HG03103 (cell line): ENCODE measurements around the gene KRTAP20-2.

Experiments used
- ATAC-seq: cut with Tn5 transposase; IDR thresholded peaks from one replicate; pipeline ENCODE4 v1.9.1; 2021; ENCODE audit warnings: low read depth; ENCODE audit not compliant: unreplicated experiment

KRTAP20-2 gene

DNA sequence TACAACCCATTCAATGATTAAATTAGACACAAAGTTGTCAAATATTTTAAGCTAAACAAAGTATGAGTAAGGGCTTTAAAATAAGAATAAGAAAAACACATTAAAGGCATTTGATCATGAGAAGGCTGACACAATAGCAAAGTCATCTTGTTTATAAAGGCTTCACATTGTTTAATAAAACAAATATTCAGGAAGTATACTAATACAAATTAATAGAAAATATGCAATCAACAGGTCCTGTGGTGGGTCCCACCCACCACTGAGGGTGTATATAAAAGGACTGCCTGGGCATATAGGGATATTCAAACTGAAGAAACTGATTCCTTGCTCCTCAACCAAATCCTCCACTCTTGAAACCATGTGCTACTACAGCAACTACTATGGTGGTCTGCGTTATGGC, at the start of gene KRTAP20-2:
Gene KRTAP20-2 (plus strand): TSS at position 301 of the 400 bp plus-strand sequence. CDS start 58 bp downstream, at position 359.
- no peak for ATAC-seq

DNA sequence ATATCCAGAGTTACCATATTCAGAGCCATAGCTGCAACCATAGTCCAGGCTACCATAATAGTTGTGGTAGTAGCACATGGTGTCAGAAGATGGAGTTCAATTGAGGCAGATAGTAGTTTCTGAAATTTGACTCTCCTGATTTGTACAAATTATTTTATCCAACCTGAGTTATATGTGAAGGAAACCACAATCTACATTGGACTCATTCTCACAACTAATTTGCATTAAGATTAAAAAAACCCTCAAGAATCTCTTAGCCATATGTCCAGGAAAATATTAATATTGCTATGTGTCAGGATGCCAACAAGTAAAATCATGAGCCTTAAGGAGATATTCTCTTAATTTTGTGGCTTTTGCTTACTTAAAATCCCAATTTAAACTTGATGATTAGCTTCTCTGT, 44.7 kb upstream of the KRTAP20-2 start, which contains the start of gene KRTAP22-2:
Gene KRTAP22-2 (minus strand): TSS at position 101 of the 400 bp plus-strand sequence.
- ATAC-seq: no peak

DNA sequence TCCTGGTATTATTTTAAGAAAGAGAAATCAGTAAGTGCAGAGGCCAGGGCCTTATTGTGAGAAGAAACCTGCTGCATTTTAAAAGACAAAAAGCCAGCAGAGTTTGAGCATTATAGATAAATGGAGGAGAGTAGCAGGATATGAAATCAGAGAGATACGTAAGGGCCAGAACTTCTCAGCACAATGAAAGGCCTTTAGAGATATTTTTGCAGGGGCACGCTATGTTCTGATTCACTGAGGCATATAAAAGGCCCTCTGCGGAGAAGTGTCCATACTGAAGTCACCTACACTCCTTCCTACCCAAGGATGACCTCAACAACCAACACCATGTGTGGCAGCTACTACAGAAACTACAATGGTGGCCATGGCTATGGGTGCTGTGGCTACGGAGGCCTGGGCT, 42.9 kb upstream of the KRTAP20-2 start, which contains the start of gene KRTAP6-3:
Gene KRTAP6-3 (plus strand): TSS at position 301 of the 400 bp plus-strand sequence. CDS start 6 bp downstream, at position 307.
- no peak for ATAC-seq

DNA sequence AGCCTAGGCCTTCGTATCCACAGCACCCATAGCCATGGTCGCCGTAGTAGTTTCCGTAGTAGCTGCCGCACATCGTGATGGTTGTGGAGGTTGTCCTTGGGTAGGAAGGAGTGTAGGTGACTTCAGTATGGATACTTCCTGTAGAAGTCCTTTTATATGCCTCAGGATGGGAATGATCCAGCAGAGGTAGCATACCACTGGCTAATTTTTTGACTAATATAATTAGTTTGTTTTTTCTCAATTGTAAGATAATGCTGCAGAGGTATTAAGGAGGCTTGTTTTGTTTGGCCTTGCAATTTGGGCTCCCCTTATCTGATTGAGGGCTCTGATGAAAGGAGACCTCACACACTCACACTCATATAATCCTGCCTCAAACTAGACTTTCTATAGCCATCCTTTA, 36.2 kb upstream of the KRTAP20-2 start, which contains the start of gene KRTAP6-2:
Gene KRTAP6-2 (minus strand): TSS at position 101 of the 400 bp plus-strand sequence. CDS start 28 bp downstream, at position 73.
- ATAC-seq: no peak

DNA sequence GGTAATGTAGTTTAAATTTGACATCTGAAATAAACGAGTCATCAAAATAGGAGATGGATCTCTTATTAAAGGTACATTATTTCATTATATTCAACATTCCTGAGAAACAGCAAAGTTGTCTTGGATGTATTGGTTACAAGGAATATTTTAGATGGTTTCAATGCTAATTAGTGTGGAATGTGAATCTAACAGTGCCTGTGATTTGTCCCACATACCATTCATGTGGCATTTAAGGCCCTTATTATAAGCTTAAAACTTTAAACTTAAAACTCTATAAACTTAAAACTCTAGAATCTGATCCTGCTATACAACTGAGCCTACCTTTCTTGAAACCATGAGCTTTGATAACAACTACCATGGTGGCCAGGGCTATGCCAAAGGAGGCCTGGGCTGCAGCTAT, 34.2 kb upstream of the KRTAP20-2 start, which contains the start of gene KRTAP22-1:
Gene KRTAP22-1 (plus strand): TSS at position 301 of the 400 bp plus-strand sequence.
- ATAC-seq: no peak

DNA sequence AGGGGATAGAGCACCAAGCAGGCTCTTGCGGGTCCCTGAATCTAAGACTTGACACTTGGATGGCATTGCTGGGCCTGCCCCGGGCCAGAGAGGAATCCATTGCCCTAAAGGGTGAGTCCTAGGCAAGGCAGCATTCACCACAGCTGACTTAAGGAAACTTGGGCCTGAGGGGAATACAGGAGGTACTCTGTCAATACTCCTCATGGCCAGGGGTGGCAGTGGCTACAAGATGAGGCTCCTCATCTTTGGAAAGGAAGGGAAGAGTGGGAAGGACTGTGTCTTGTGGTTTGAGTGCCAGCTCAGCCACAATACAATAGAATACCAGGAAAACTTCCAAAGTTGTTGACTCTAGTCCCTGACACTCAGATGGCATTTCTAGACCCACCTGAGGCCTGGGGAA, 29.0 kb upstream of the KRTAP20-2 start:
- ATAC-seq: no peak

DNA sequence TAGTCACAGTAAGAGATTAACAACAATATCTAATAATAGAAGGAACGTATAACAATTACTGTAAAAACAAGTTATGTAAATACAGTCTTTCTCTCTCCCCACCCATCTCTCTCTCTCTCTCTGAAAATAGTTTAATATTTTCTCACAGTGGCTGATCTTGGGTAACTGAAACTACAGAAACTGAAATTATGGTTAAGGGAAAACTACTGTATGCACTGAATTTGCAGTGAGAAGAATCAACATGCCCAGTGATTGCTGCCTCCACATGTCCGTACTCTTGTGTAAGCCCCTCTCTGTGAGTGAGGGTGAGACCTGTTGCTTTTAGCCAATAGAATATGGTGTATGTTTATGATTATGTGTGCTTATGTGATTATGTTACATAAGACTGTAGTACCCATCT, 22.9 kb upstream of the KRTAP20-2 start:
- no peak for ATAC-seq

DNA sequence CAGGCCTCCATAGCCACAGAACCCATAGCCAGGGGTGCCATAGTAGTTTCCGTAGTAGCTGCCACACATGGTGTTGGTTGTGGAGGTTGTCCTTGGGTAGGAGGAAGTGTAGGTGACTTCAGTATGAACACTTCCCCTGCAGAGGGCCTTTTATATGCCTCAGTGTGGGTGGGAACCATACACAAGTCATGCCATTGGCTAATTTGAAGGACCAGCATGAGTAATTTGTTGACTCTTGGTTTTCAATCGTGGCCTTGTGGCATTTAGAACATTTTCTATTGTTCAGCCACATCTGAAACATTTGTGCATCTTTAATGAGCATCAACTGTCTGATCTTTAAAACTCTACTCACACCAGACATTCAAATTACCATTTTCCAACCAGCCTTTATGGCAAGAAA, 21.2 kb upstream of the KRTAP20-2 start, which contains the start of gene KRTAP6-1:
Gene KRTAP6-1 (minus strand): TSS at position 95 of the 400 bp plus-strand sequence. CDS start 26 bp downstream, at position 69.
- no peak for ATAC-seq

DNA sequence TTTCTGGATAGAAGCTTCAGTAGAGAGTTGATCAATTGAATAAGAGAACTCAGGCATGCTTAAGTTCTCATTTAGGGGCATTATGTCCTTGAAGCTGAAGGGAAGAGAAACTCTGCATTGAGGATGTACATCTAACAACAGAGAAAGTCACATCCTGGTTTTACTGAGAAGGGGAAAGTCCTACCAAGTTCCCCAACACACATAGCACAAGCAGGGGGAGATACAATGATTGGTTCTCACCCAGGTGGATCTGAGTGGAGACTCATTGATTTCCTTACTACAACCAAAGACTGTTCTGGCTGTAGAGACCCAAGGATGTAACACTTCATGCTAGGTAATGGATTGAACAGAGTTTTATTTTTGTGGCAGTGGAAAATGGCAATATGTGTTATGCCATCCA, 19.8 kb upstream of the KRTAP20-2 start:
- ATAC-seq: no peak

DNA sequence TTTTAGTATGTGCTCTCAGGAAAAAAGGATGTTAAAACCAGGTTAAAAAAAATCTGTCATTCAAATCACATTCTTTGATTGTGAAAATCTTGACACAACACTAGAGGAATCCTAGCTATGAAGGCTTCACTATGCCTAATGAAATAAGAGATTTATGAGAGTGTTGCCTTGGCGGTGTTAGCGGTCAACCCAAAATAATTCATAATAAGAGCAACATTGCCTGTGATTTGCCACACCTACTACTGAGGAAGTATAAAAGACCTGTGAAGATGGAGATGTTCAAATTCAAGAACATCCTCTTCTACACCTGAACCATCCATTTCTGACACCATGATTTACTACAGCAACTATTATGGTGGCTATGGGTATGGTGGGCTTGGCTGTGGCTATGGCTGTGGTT, 18.9 kb upstream of the KRTAP20-2 start, which contains the start of gene KRTAP20-1:
Gene KRTAP20-1 (plus strand): TSS at position 301 of the 400 bp plus-strand sequence. CDS start 30 bp downstream, at position 331.
- no peak for ATAC-seq

DNA sequence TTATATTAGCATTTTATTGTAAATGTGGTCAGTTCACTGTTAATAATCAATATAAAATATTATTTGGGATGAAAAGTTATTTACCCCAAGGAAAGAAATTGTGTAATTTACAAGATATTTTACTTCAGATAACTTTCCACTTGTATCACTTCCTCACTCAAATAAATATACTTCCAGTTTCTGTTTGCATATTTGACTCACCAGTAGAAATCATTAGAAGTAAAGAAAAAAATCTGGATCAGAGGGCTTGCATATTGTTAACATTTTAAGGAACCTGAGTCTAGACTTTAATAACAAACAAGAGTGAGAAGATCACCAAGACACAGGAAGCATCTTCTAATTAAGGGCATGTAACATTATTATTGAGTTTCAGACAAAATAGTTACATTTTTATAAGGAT, 14.9 kb upstream of the KRTAP20-2 start:
- ATAC-seq: no peak

DNA sequence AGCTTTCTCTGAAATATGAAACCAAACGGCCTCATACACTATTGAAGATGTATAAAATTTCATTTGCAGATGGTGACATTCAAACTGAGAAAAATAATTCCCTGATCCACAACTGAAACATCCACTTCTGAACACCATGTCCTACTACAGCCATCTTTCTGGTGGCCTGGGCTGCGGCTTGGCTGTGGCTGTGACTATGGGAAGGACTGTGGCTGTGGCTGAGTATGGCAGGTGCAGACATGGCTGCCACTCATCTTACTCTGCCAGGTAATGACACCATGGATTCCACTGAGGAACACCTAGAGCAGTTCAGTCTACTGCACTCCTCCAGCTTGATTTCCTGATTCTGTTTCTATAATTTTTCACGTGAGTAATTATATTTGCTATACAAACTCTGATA, 14.5 kb upstream of the KRTAP20-2 start, which contains the start of gene KRTAP20-4:
Gene KRTAP20-4 (plus strand): TSS at position 106 of the 400 bp plus-strand sequence.
- ATAC-seq: no peak

DNA sequence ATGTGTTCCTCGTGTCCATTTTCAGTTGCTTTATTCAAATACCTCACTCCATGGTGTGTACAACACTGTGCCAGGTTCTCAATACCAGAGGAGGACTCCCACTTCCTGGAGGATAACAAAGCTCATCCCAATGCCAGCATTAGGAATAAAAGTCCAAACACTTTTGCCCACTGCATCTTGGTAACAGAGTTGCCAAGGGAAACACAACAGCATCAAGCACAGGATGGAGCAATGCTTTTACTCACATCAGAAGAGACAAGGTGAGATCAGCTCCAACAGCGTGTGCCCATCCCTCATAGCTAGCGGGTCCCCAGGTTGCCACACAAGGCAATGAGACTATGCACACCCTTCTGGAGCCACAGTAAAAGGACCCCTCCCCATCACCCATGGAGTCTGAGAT, 11.6 kb upstream of the KRTAP20-2 start:
- ATAC-seq: no peak

DNA sequence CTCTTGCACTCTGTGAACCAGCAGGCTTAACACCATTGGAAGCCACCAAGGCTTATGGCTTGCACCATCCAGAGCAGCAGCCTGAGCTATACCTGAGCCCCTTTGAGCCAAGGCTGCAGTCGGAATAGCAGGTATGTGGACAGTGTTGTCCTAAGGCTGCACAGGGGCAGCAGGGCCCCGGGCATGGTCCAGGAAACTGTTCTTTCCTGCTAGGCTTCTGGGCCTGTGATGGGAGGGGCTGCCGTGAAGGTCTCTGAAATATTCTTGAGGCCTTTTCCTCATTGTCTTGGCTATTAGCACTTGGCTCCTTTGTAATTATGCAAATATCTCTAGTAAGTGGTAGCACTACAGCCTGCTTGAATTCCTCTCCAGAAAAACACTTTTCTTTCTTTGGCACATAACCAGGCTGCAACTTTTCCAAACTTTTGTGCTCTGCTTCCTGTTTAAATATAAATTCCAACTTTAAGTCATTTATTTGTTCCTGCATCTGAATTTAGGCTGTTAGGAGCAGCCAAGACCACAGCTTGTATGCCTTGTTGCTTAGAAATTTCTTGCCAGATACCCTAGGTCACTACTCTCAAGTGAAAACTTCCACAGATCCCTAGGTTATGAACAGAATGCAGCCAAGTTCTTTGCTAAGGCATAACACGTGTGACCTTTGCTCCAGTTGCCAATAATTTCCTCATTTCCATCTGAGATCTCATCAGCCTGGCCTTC, 9.4 kb upstream of the KRTAP20-2 start:
- no peak for ATAC-seq

DNA sequence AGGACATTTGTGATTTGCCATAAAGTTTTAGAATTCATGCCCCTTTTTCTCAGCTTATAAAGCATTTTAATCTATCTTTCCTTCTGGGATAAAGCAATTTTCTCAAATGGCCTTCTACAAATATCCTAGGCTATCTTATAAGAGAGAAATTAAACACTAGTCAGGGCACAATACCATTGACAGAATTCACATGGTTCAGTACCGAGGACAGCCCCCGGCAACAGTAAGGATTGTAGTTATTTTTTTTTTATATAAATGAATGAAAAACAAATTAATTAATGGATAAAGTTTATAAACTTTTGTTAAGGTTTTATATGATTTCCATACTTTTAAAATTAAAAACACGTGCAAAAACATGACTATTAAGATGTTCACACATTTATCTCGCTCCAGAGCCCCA, 6.9 kb upstream of the KRTAP20-2 start:
- ATAC-seq: no peak

DNA sequence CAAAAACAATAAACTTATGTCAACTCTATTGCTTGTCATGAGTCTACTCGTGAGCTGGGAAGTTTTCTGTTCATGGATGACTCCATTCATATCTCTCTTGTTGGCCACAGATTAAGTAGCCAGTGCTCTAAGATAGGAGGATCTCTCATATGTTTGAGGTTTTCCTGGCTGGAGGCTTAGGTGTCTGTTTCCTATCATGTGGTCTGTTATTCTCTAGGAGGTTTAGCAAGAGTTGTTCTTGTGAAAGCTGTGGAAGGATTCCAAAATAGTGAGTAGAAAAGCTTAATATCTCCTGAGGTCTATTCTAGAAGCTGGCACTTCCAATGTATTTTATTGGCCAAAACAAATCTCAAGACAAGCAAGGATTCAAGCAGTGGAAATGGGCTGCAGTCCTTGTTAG, 5.8 kb upstream of the KRTAP20-2 start:
- ATAC-seq: no peak

DNA sequence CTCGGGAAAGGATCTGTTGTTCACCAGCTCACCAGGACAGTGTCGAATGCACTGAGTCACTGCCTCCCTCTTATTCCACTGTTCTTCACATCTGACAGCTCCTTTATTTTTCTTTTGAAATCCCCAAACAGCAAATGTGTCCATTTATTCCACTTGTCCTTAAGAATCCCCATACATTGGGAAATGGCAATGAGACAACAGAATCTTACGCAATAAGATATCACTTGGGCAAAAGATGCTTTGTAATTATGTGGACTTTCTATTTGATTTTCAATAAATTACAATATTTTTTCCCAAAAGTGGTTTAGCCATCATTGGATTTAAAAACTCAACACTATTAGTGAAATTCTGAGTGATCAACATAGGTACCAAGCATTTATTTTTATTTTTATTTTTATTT, 3.7 kb downstream of the KRTAP20-2 start:
- ATAC-seq: no peak

DNA sequence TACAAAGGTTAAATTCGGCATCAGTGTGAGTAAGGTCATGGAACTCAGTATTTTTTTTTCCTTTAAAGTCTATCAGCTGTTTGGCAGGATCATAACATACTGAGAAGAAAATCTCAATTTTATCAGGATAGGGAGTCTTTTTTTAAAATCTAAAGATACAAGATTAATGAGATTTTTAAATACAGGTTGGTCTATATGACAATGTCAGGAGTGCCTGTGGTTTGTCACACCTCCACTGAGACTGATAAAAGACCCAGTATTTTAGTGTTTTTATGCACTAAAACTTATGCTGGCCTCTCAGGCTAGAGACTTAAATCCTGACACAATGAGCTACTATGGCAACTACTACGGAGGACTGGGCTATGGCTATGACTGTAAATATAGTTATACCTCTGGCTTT, 7.6 kb downstream of the KRTAP20-2 start, which contains the start of gene KRTAP20-3:
Gene KRTAP20-3 (plus strand): TSS at position 301 of the 400 bp plus-strand sequence.
- ATAC-seq: no peak

DNA sequence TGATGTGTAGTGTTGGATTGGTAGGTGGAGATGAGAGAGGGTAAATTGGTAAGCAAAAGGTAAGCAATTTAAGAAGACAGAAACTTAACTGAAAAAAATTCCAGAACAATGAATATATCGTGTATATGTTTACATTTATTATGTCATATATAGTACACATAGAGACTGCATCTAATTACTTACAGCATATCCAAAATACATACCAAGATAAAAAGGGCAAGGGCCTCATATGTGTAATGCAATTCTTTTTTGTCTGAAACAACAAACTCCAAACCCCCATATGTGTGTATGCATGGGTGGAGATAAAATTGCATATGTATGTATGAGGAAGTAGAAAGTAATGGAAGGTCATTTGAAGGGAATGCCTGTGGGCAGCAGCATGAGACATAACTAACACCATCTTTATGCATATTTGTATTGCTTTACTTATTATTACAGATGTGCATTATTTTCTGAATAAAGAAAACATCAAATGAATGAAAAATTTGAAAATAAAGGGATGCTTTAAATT, 12.0 kb downstream of the KRTAP20-2 start:
- no peak for ATAC-seq

DNA sequence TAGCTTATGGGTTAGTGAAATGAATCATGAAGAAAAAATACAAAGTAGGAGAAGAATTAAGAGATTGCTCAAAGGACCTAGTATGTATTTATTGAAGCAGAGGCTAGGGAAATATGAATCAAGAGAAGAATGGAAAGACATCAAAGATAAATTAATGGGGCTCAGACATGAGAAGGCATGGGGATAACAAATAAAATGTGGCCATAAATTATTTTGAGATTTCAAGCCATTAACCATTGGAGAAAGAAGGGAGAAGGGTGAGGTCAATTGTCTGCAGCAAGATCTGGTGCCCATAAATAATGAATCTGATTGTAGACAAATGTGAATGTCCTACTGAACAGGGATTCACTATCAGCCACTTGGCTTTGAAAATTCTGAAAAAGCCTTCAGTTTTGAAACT, 17.9 kb downstream of the KRTAP20-2 start:
- ATAC-seq: no peak

DNA sequence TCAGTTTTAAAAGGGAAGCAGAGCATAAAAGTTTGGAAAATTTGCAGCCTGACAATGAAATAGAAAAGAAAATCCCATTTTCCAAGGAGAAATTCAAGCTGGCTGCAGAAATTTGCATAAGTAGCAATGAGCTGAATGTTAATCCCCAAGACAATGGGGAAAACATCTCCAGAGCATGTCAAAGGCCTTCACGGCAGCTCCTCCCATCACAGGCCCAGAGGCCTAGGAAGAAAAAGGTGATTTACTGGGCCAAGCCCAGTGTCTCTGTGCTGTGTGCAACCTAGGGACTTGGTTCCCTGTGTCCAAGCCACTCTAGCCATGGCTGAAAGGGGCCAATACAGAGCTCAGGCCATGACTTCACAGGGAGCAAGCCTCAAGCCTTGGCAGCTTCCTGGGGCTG, 33.8 kb downstream of the KRTAP20-2 start:
- no peak for ATAC-seq
